ENCODE measurements around the gene VSNL1.

The VSNL1 gene

GRCh38 chr2:17600556-17601204, 60.2 kb downstream of the VSNL1 start:
- no peak for TF ChIP-seq CTCF (IDR thresholded peaks at IDR 0.05; ENCODE audit: extremely low read depth, insufficient read depth, missing control alignments)
- no peak for DNase-seq (ENCODE audit: low spot score)
- in situ Hi-C loops (cut with MboI; ENCODE audit: low pct_unique_long_range_greater_than_20kb, low sequenced_read_pairs, unreplicated experiment): no loop called here

DNA sequence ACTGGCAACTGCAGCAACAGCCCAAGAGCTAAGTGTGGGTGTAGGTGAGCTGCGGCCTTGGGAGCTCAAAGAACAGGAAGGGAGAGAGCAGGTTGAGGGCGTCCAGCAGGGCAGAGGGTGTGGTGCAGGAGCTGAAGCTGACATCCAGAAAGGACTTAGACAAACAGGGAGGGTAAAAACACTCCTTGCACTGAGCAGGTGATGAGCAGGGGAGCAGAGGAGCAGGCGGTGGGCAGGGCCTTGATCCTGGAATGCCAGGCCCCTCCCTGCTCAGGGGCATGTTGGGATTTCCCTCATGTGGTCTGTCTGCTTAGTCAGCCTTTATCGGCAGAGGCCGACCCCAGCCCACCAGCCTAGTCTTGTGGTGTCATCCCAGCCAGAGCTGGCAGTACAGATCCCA, 63.6 kb downstream of the VSNL1 start:
- in situ Hi-C loops (cut with MboI; ENCODE audit: low pct_unique_long_range_greater_than_20kb, low sequenced_read_pairs, unreplicated experiment): no loop called here
- DNase-seq (ENCODE audit: low spot score): no peak
- no peak for TF ChIP-seq CTCF (IDR thresholded peaks at IDR 0.05; ENCODE audit: extremely low read depth, insufficient read depth, missing control alignments)

DNA sequence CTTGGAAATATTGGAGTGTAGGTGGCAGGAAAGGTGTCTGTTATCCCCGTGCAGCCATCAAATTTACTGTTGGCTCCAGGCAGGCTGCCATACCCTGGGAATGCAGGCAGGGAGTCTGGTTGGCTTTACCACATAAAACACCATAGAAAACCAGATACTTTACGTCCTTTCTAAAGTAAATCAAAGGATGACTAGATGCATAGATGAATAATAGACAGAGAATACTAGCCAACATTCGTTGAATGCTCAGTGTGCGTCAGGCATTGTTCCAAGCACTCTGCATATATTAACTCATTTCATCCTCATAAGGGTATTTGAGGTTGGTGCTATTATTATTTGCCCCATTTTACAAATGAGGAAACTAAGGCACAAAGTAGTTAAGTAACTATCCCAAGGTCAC, 65.2 kb downstream of the VSNL1 start:
- no peak for TF ChIP-seq CTCF (IDR thresholded peaks at IDR 0.05; ENCODE audit: extremely low read depth, insufficient read depth, missing control alignments)

DNA sequence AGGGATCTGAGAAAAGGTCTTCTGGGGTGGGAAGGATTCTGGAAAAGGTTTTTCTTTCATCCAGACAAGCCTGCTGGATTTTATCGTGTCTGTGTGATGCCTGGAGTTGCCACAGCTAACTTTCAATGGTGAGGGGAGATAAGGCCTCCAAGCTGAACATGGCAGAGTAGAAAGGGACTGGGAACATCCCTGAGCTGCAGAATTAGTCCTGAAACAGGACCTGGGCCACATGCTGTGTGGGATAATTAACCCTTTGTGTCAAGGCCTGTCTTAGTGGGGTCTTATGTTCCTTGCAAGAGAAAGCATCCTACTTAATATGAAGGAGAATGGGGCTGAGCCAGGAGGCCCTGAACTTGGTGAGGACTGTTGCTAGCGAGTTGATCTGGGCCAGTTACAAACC, 66.4 kb downstream of the VSNL1 start:
- in situ Hi-C loops (cut with MboI; ENCODE audit: low pct_unique_long_range_greater_than_20kb, low sequenced_read_pairs, unreplicated experiment): no loop called here
- DNase-seq (ENCODE audit: low spot score): no peak
- no peak for TF ChIP-seq CTCF (IDR thresholded peaks at IDR 0.05; ENCODE audit: extremely low read depth, insufficient read depth, missing control alignments)

More for the DNA sequence above, 65.2 kb downstream of the VSNL1 start:
- no peak for DNase-seq (ENCODE audit: low spot score)
- in situ Hi-C loops (cut with MboI; ENCODE audit: low pct_unique_long_range_greater_than_20kb, low sequenced_read_pairs, unreplicated experiment): no loop called here

DNA sequence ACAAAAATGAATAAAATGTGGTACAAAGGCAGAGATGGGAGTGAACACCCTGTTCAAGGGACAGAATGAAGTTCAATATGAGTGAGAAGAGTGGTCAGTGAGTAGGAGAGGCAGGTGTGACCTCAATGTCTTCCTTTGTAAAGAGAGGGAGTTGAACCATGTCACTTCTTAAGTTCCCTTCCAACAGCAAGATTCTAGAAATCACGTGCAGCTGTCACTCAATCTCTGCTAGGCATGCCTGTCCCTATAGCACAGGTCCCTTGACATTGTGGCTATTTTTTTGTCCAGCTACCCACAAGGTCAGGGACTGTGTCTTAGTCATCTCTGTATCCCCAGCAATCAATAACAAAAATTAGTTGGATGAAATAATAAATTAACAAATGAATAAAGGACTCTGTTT, 66.9 kb downstream of the VSNL1 start:
- TF ChIP-seq CTCF (IDR thresholded peaks at IDR 0.05; ENCODE audit: extremely low read depth, insufficient read depth, missing control alignments): no peak
- DNase-seq (ENCODE audit: low spot score): no peak
- in situ Hi-C loops (cut with MboI; ENCODE audit: low pct_unique_long_range_greater_than_20kb, low sequenced_read_pairs, unreplicated experiment): no loop called here

DNA sequence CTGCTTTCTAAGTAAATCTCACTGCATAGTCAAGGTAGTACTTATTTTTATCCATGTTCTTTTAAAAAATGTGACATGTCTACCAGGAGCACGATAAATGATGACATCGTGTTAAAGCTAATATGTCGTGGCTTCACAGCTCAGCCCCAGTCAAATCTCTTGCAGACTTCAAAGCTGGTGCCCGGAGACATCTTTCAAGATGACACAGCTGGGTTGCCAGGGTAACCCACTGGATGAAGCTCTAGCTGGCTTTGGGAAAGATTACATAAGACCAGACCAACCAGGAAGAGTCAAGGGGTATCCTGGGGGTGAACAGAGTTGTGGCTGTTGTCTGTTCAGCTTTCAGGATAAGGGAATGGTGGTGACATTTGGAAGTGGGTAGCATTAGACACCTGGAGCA, 67.8 kb downstream of the VSNL1 start:
- TF ChIP-seq CTCF (IDR thresholded peaks at IDR 0.05; ENCODE audit: extremely low read depth, insufficient read depth, missing control alignments): no peak
- DNase-seq (ENCODE audit: low spot score): no peak
- in situ Hi-C loops (cut with MboI; ENCODE audit: low pct_unique_long_range_greater_than_20kb, low sequenced_read_pairs, unreplicated experiment): no loop called here

Measured in GM13977 (cell line).